ENCODE measurements around the gene C5AR1. TPM values are rescaled to one million over a fixed set of nuclear protein-coding genes. Genes with fewer than 3 reads are reported as not detected.

Gene C5AR1
- total and polyA plus RNA-seq, 9 of the 15 experiments (the other 6 are each of a cell fraction or from before 2014, with no cell fraction given): 0.06 to 1.6 (median 0.28) TPM; not detected in 3

DNA sequence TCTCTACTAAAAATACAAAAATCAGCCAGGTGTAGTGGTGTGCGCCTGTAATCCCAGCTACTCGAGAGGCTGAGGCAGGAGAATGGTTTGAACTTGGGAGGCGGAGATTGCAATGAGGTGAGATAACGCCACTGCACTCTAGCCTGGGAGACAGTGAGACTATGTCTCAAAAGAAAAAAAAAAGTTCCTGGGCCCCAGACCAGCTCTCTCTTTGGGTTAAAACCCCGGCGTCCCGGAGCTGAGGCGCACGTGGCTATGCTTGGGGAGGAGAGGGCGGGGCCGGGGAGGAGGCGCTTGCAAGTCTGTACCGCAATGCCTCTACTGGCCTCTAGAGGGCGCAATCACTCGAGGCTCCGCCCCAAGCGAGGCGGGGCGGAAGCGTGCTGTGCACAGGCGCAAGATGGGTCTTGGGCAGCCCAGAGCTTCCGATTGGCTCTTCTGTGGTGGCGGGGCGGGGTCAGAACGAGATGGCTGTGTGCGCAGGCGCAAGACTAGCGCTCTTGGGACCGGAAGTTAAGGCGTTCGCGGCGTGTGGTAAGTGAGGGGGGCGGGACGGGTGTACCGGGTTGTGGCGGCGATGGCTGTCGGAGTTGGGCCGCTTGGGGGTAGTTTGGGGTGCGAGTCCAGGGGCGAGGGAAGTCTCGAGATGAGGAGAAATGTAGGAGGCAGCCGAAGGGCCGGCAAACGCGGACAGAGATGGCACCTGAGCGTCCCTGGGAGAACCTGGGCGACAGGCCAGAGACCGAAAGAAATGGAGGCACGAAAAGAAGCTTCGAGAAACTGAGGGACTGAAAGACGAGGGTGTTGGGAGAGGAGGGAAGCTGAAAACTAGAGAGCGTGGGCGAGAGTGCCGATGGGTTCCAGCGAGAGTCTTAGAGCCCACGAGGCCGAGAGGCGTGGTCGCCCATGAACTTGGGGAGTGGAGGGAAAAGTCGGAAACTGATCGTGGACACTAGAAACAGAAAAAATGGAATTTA, 39.4 kb downstream of the C5AR1 start, which contains the start of gene DHX34 (continued):
- TF ChIP-seq, protein P1, sequence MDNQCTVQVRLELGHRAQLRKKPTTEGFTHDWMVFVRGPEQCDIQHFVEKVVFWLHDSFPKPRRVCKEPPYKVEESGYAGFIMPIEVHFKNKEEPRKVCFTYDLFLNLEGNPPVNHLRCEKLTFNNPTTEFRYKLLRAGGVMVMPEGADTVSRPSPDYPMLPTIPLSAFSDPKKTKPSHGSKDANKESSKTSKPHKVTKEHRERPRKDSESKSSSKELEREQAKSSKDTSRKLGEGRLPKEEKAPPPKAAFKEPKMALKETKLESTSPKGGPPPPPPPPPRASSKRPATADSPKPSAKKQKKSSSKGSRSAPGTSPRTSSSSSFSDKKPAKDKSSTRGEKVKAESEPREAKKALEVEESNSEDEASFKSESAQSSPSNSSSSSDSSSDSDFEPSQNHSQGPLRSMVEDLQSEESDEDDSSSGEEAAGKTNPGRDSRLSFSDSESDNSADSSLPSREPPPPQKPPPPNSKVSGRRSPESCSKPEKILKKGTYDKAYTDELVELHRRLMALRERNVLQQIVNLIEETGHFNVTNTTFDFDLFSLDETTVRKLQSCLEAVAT (IDR thresholded peaks at IDR 0.05): no peak
- TF ChIP-seq NFE2L1 (tag; IDR thresholded peaks at IDR 0.05; ENCODE audit: borderline replicate concordance, low read depth) (no peak), SMARCA5 (IDR thresholded peaks at IDR 0.05) (no peak; the same call in 1 of the 2 replicates), DDX20 (tag; IDR thresholded peaks at IDR 0.05; ENCODE audit: low read depth) (no peak), CHD4 (IDR thresholded peaks at IDR 0.05; ENCODE audit: insufficient read depth, insufficient replicate concordance, low read depth, low read length, poor library complexity, severe bottlenecking) (no peak), POLR2G (IDR thresholded peaks at IDR 0.05; ENCODE audit: low read depth, low read length) (peak; percentile 85), CBX5 (IDR thresholded peaks at IDR 0.05; ENCODE audit: borderline replicate concordance, low read depth) (no peak), ZNF146 (CRISPR knock-in tag; IDR thresholded peaks at IDR 0.05; ENCODE audit: unreplicated experiment) (no peak), MED1 (CRISPR knock-in tag; IDR thresholded peaks at IDR 0.05; ENCODE audit: borderline replicate concordance) (no peak), SMC3 (conservative IDR thresholded peaks at IDR 0.05; ENCODE audit: insufficient read depth, low read depth, low read length) (0 out of 2 replicates have a peak, but pooled peaks have one; percentile 6), ZNF316 (IDR thresholded peaks at IDR 0.05) (0 out of 2 replicates have a peak, but pooled peaks have one; percentile 2), ZNF586 (CRISPR knock-in tag; conservative IDR thresholded peaks at IDR 0.05) (no peak), ELF2 (CRISPR knock-in tag; IDR thresholded peaks at IDR 0.05) (peak; percentile 84; the same call in 1 of the 2 replicates), MTF1 (CRISPR knock-in tag; IDR thresholded peaks at IDR 0.05; ENCODE audit: borderline replicate concordance) (0 out of 2 replicates have a peak, but pooled peaks have one; percentile 33), FOS (IDR thresholded peaks at IDR 0.05; ENCODE audit: extremely low read depth, insufficient read length) (peak; percentile 51), GTF2E2 (tag; IDR thresholded peaks at IDR 0.05) (no peak), FOXK1 (CRISPR knock-in tag; IDR thresholded peaks at IDR 0.05; ENCODE audit: borderline replicate concordance) (no peak)
- TF ChIP-seq, protein P2, sequence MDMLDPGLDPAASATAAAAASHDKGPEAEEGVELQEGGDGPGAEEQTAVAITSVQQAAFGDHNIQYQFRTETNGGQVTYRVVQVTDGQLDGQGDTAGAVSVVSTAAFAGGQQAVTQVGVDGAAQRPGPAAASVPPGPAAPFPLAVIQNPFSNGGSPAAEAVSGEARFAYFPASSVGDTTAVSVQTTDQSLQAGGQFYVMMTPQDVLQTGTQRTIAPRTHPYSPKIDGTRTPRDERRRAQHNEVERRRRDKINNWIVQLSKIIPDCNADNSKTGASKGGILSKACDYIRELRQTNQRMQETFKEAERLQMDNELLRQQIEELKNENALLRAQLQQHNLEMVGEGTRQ (CRISPR knock-in tag; IDR thresholded peaks at IDR 0.05): peak; percentile 66; the same call in 1 of the 2 replicates
- TF ChIP-seq, protein P3, sequence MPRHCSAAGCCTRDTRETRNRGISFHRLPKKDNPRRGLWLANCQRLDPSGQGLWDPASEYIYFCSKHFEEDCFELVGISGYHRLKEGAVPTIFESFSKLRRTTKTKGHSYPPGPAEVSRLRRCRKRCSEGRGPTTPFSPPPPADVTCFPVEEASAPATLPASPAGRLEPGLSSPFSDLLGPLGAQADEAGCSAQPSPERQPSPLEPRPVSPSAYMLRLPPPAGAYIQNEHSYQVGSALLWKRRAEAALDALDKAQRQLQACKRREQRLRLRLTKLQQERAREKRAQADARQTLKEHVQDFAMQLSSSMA (CRISPR knock-in tag; IDR thresholded peaks at IDR 0.05): no peak
- TF ChIP-seq, protein P4, sequence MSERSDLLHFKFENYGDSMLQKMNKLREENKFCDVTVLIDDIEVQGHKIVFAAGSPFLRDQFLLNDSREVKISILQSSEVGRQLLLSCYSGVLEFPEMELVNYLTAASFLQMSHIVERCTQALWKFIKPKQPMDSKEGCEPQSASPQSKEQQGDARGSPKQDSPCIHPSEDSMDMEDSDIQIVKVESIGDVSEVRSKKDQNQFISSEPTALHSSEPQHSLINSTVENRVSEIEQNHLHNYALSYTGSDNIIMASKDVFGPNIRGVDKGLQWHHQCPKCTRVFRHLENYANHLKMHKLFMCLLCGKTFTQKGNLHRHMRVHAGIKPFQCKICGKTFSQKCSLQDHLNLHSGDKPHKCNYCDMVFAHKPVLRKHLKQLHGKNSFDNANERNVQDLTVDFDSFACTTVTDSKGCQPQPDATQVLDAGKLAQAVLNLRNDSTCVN (CRISPR knock-in tag; IDR thresholded peaks at IDR 0.05): peak; percentile 23; the same call in 1 of the 2 replicates
- TF ChIP-seq, protein P5, sequence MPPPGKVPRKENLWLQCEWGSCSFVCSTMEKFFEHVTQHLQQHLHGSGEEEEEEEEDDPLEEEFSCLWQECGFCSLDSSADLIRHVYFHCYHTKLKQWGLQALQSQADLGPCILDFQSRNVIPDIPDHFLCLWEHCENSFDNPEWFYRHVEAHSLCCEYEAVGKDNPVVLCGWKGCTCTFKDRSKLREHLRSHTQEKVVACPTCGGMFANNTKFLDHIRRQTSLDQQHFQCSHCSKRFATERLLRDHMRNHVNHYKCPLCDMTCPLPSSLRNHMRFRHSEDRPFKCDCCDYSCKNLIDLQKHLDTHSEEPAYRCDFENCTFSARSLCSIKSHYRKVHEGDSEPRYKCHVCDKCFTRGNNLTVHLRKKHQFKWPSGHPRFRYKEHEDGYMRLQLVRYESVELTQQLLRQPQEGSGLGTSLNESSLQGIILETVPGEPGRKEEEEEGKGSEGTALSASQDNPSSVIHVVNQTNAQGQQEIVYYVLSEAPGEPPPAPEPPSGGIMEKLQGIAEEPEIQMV (tag; conservative IDR thresholded peaks at IDR 0.05; ENCODE audit: low read depth): no peak

Data from K562 (cell line).